Body of pancreas (tissue), 4 donors: ENCODE measurements around the gene PML.

ENCODE experiments used
- CTCF ChIP-seq, 7 experiments: fragments of 450-650 bp in 4 of 7; fragments of 200-600 bp in 3 of 7; sonication (generic) in 3 of 7; IDR thresholded peaks; one replicate each; pipeline ENCODE4 v1.5.1; 2016 to 2019; ENCODE audit warnings: antibody characterized with exemption in 7 of 7
- POLR2A ChIP-seq, 3 donors: fragments of 450-650 bp; IDR thresholded peaks; one replicate each; pipeline ENCODE4 v1.6.1; 2016; ENCODE audit warnings: antibody characterized with exemption in 3 of 3, mild to moderate bottlenecking in 2 of 3

- TF ChIP-seq CTCF (IDR thresholded peaks at IDR 0.05): peak; percentile 66 to 92 (median 83)
- TF ChIP-seq POLR2A (IDR thresholded peaks at IDR 0.05): no peak
Observed at GRCh38 chr15:73972984-73973682, 21.4 kb upstream of the PML start.
